ENCODE data around the gene PLK5.

Gene PLK5

GRCh38 chr19:1563251-1563650 lies 39.4 kb downstream of the PLK5 start:
- H3K36me3 ChIP-seq (ENCODE audit: control insufficient read depth, insufficient read depth, low read length) = no peaks in the 10 kb centered on the region
- no peak overlapping the region for H3K4me2 ChIP-seq (ENCODE audit: low read length)
- H3K27ac ChIP-seq = no peak overlapping the region
- H3K9ac ChIP-seq = no peak overlapping the region
- no peak for TF ChIP-seq CTCF (IDR thresholded peaks at IDR 0.05)
- H3K9me3 ChIP-seq (ENCODE audit: control insufficient read depth, low read length) = no peaks in the 10 kb centered on the region
- no peak overlapping the region for H3K4me3 ChIP-seq (ENCODE audit: low read depth, low read length)
- no peak overlapping the region for H2AFZ ChIP-seq
- H3K79me2 ChIP-seq = no peaks in the 10 kb centered on the region
- no peaks in the 10 kb centered on the region for H3K4me1 ChIP-seq
- no peaks in the 10 kb centered on the region for H3K27me3 ChIP-seq (ENCODE audit: control insufficient read depth, insufficient read depth, low read length)

- no peaks in the 10 kb centered on the region for H3K79me2 ChIP-seq
- H3K4me2 ChIP-seq (ENCODE audit: low read length) = peak overlapping the region; percentile 92
- TF ChIP-seq CTCF (IDR thresholded peaks at IDR 0.05) = no peak
- H3K27ac ChIP-seq = no peak overlapping the region
- no peaks in the 10 kb centered on the region for H3K27me3 ChIP-seq (ENCODE audit: control insufficient read depth, insufficient read depth, low read length)
- no peaks in the 10 kb centered on the region for H3K9me3 ChIP-seq (ENCODE audit: control insufficient read depth, low read length)
- H3K9ac ChIP-seq = no peak overlapping the region
- H3K4me1 ChIP-seq = no peaks in the 10 kb centered on the region
- no peaks in the 10 kb centered on the region for H3K36me3 ChIP-seq (ENCODE audit: control insufficient read depth, insufficient read depth, low read length)
- H2AFZ ChIP-seq = peak overlapping the region; percentile 85
- peak overlapping the region; percentile 62 for H3K4me3 ChIP-seq (ENCODE audit: low read depth, low read length)
Observed at GRCh38 chr19:1566392-1567115, 42.7 kb downstream of the PLK5 start.

GRCh38 chr19:1567116-1567847 lies 43.4 kb downstream of the PLK5 start:
- H3K27me3 ChIP-seq (ENCODE audit: control insufficient read depth, insufficient read depth, low read length) = no peaks in the 10 kb centered on the region
- peak overlapping the region; percentile 92 for H3K4me2 ChIP-seq (ENCODE audit: low read length)
- H3K36me3 ChIP-seq (ENCODE audit: control insufficient read depth, insufficient read depth, low read length) = no peaks in the 10 kb centered on the region
- peak overlapping the region; percentile 85 for H2AFZ ChIP-seq
- H3K9me3 ChIP-seq (ENCODE audit: control insufficient read depth, low read length) = no peaks in the 10 kb centered on the region
- TF ChIP-seq CTCF (IDR thresholded peaks at IDR 0.05) = no peak
- no peaks in the 10 kb centered on the region for H3K79me2 ChIP-seq
- H3K4me3 ChIP-seq (ENCODE audit: low read depth, low read length) = peak overlapping the region; percentile 62
- H3K4me1 ChIP-seq = no peaks in the 10 kb centered on the region
- no peak overlapping the region for H3K27ac ChIP-seq
- H3K9ac ChIP-seq = no peak overlapping the region

- Histone ChIP-seq H3K79me2 (no peaks in the 10 kb centered on the region), H2AFZ (no peak overlapping the region), H3K36me3 (ENCODE audit: control insufficient read depth, insufficient read depth, low read length) (no peaks in the 10 kb centered on the region), H3K4me3 (ENCODE audit: low read depth, low read length) (no peak overlapping the region), H3K4me2 (ENCODE audit: low read length) (no peak overlapping the region), H3K9me3 (ENCODE audit: control insufficient read depth, low read length) (no peaks in the 10 kb centered on the region), H3K27ac (no peak overlapping the region), H3K27me3 (ENCODE audit: control insufficient read depth, insufficient read depth, low read length) (no peaks in the 10 kb centered on the region), H3K4me1 (no peaks in the 10 kb centered on the region), H3K9ac (no peak overlapping the region)
- no peak for TF ChIP-seq CTCF (IDR thresholded peaks at IDR 0.05)
Observed at GRCh38 chr19:1567848-1568227, 44.0 kb downstream of the PLK5 start.
